Activated naive CD8-positive, alpha-beta T cell treated with anti-CD3 and anti-CD28 coated beads, Interleukin-2, amount 10 ng/mL, durations not matched to agents 7 days and 5 days (primary cell): ENCODE results near the gene STX12. TPM values are rescaled to one million over a fixed set of nuclear protein-coding genes. Genes with fewer than 3 reads are reported as not detected.
"Not testable (repeated sequence)": the region's sequence is repeated elsewhere in the genome, so short reads cannot be mapped to it uniquely, and the experiment has no call there.

Experiments
- ATAC-seq: fragments of 150-1000 bp; cut with Tn5 transposase; one replicate; pipeline ENCODE4 v1.10.0; 2021; ENCODE audit warnings: low read depth, moderate library complexity
- POLR2A ChIA-PET: fragments of 350-600 bp; sonication (Branson Sonifier 250); formaldehyde crosslinking; loops from one replicate; lab custom pipeline; 2021; ENCODE audit warnings: antibody characterized with exemption; lab: Charles Lee
- DNase-seq: peaks from one replicate; pipeline ENCODE4 v3.0.0; 2021
- H3K27ac Mint-ChIP-seq: one replicate; pipeline ENCODE4 v1.8.0; 2022; ENCODE audit warnings: mild to moderate bottlenecking, mixed read lengths
- H3K27me3 Mint-ChIP-seq: one replicate; pipeline ENCODE4 v1.8.0; 2022; ENCODE audit warnings: mild to moderate bottlenecking, moderate library complexity, mixed read lengths
- H3K36me3 Mint-ChIP-seq: one replicate; pipeline ENCODE4 v1.8.0; 2021; ENCODE audit warnings: mild to moderate bottlenecking, mixed read lengths
- H3K4me1 Mint-ChIP-seq: one replicate; pipeline ENCODE4 v1.8.0; 2021; ENCODE audit warnings: mixed read lengths
- H3K4me3 Mint-ChIP-seq: one replicate; pipeline ENCODE4 v1.8.0; 2022; ENCODE audit warnings: mild to moderate bottlenecking, moderate library complexity, mixed read lengths
- H3K9me3 Mint-ChIP-seq: one replicate; pipeline ENCODE4 v1.8.0; 2021; ENCODE audit warnings: mixed read lengths
- total RNA-seq, 2 experiments: library from RNA; stranded (reverse); gene quantifications; one replicate each; pipeline ENCODE4 v1.2.3, GENCODE V29; 2021

STX12 gene
- total RNA-seq, 2 experiments from 2014 or later, result 24.2 to 31.9 TPM

DNA sequence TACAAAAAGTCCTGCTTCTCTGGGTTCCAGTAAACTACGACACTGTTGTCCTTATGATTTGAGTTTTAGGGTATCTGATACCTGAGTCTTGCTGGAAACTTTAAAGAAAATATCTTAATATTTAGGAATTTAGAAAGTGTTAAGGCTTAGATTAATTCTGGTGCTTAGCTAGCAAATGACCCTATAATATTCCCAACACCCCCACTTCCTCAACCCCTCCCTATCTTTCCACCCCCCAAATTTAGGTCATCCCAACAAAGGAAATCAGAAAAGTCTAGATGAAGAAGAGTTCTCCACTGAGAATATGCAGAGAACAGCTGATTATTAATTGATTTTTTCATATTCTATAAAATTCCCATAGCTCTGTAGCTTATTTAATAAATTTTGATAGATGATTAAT, 11.7 kb downstream of the STX12 start:
- DNase-seq (no peak), ATAC-seq (no peak)
- Mint-ChIP-seq H3K9me3 (no peaks in the 10 kb centered on the region), H3K4me3 (no peak overlapping the region), H3K4me1 (peaks cover 8% of the 10 kb centered on the region), H3K27ac (no peak overlapping the region), H3K36me3 (peaks cover 9% of the 10 kb centered on the region), H3K27me3 (no peaks in the 10 kb centered on the region)
- POLR2A ChIA-PET, result no interaction called here

GRCh38 chr1:27785781-27786455, 12.9 kb downstream of the STX12 start:
- peaks cover 8% of the 10 kb centered on the region for H3K4me1 Mint-ChIP-seq
- ATAC-seq (no peak), DNase-seq (no peak)
- no peak overlapping the region for H3K27ac Mint-ChIP-seq
- no peaks in the 10 kb centered on the region for H3K9me3 Mint-ChIP-seq
- no peaks in the 10 kb centered on the region for H3K27me3 Mint-ChIP-seq
- POLR2A ChIA-PET, result interaction anchor here (0.6 kb wide), 1 partner anchor 501 kb away, joined by 6 read pairs; no protein-coding TSS in a partner anchor
- H3K36me3 Mint-ChIP-seq, result peaks cover 15% of the 10 kb centered on the region
- H3K4me3 Mint-ChIP-seq, result no peak overlapping the region

GRCh38 chr1:27787895-27788294, 14.9 kb downstream of the STX12 start:
- Mint-ChIP-seq H3K27me3 (no peaks in the 10 kb centered on the region), H3K4me1 (peaks cover 10% of the 10 kb centered on the region), H3K4me3 (no peak overlapping the region), H3K36me3 (peaks cover 13% of the 10 kb centered on the region), H3K9me3 (no peaks in the 10 kb centered on the region), H3K27ac (no peak overlapping the region)
- ATAC-seq (no peak), DNase-seq (no peak)
- POLR2A ChIA-PET, result no interaction called here

DNA sequence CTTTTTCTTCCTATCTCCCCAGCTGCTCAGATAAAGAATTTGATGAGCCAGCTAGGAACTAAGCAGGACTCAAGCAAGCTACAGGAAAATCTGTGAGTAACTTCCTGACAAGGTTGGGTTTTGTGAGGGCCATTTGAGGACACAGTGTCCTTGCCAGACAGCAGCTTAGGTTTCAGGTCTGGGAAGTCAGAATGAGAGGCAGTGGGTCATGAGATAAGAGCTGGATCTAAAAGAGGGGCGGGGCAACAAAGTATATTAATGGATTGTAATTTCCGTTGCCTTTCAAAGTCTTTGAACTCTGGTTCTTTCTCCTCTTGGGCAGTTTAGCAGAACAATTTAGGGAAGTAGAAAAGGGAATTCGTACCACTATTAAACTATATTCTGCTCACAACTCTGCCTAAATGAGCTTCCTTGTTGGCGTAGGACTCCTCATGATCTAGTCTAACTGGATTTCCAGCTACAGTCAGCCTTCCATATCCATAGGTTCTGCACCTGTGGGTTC, 16.6 kb downstream of the STX12 start:
- no peak overlapping the region for H3K27ac Mint-ChIP-seq
- H3K4me1 Mint-ChIP-seq, result peaks cover 9% of the 10 kb centered on the region
- H3K9me3 Mint-ChIP-seq, result no peaks in the 10 kb centered on the region
- H3K4me3 Mint-ChIP-seq, result no peak overlapping the region
- H3K27me3 Mint-ChIP-seq, result no peaks in the 10 kb centered on the region
- DNase-seq (no peak), ATAC-seq (no peak)
- POLR2A ChIA-PET, result interaction anchor here (0.5 to 1.4 kb wide), 3 partner anchors 13 to 1672 kb away, joined by 3 to 6 read pairs (median 4); no protein-coding TSS in a partner anchor
- H3K36me3 Mint-ChIP-seq, result peaks cover 13% of the 10 kb centered on the region

GRCh38 chr1:27790270-27790669, 17.3 kb downstream of the STX12 start:
- not testable (repeated sequence) for H3K4me1 Mint-ChIP-seq, H3K9me3 Mint-ChIP-seq, H3K27ac Mint-ChIP-seq, H3K27me3 Mint-ChIP-seq, ATAC-seq, H3K4me3 Mint-ChIP-seq, DNase-seq
- POLR2A ChIA-PET, result interaction anchor here (1.4 kb wide), 1 partner anchor 14 kb away, joined by 4 read pairs; no protein-coding TSS in a partner anchor
- H3K36me3 Mint-ChIP-seq, result peaks cover 15% of the 10 kb centered on the region

DNA sequence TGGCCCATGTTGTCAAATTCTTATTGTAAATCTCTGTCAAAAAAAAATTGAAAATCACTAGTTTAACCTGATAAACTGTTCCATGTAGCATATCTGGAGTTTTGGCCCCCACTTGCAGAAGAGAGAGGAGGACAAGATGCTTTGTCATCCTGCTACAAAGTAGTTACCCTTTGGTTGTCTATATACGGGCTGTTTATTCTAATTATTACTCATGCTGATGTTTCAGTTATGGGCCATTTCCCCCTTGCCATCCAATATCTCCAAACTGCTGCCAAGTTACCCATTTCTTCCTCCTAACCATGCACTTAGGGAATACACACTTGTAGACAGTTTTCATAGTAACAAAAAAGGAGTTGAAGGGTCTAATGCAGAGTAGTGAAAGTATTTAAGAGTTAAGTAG, 22.6 kb downstream of the STX12 start:
- ATAC-seq (no peak), DNase-seq (no peak)
- POLR2A ChIA-PET, result no interaction called here
- peaks cover 25% of the 10 kb centered on the region for H3K36me3 Mint-ChIP-seq
- H3K27ac Mint-ChIP-seq, result no peak overlapping the region
- H3K27me3 Mint-ChIP-seq, result no peaks in the 10 kb centered on the region
- H3K4me1 Mint-ChIP-seq, result peaks cover 3% of the 10 kb centered on the region
- no peaks in the 10 kb centered on the region for H3K9me3 Mint-ChIP-seq
- H3K4me3 Mint-ChIP-seq, result no peak overlapping the region

GRCh38 chr1:27804791-27805190, 31.8 kb downstream of the STX12 start:
- Mint-ChIP-seq H3K4me3 (no peak overlapping the region), H3K4me1 (no peaks in the 10 kb centered on the region), H3K9me3 (no peaks in the 10 kb centered on the region), H3K27me3 (no peaks in the 10 kb centered on the region), H3K36me3 (peaks cover 27% of the 10 kb centered on the region), H3K27ac (no peak overlapping the region)
- ATAC-seq (no peak), DNase-seq (no peak)
- POLR2A ChIA-PET, result no interaction called here

- no peak for DNase-seq
- H3K27me3 Mint-ChIP-seq, result no peaks in the 10 kb centered on the region
- POLR2A ChIA-PET, result no interaction called here
- no peak overlapping the region for H3K4me3 Mint-ChIP-seq
- ATAC-seq, result no peak
- no peaks in the 10 kb centered on the region for H3K4me1 Mint-ChIP-seq
- peaks cover 21% of the 10 kb centered on the region for H3K36me3 Mint-ChIP-seq
- H3K9me3 Mint-ChIP-seq, result no peaks in the 10 kb centered on the region
- H3K27ac Mint-ChIP-seq, result no peak overlapping the region
These were observed 33.7 kb downstream of the STX12 start for GRCh38 chr1:27806758-27807157.

DNA sequence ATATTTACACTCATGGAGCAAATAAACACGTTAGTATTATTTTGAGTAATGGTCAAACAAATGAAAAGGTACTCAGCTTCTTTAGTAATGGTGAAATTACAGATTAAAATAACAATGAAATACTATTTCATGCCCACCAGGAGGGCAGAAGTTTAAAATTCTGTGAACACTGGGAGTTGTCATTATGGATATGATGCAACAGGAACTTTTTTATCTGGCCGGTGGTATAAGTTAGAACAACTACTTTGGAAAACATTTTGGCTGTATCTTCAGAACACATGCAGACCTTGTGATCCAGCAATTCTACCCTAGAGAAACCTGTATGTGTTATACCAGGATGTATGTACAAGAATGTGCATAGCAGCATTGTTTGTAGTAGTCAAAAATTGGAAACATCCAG, 34.4 kb downstream of the STX12 start:
- H3K9me3 Mint-ChIP-seq, result no peaks in the 10 kb centered on the region
- H3K27ac Mint-ChIP-seq, result no peak overlapping the region
- DNase-seq, result no peak
- H3K27me3 Mint-ChIP-seq, result no peaks in the 10 kb centered on the region
- no peaks in the 10 kb centered on the region for H3K4me1 Mint-ChIP-seq
- POLR2A ChIA-PET, result interaction anchor here (0.6 kb wide), 1 partner anchor 842 kb away, joined by 4 read pairs; no protein-coding TSS in a partner anchor
- H3K36me3 Mint-ChIP-seq, result peaks cover 17% of the 10 kb centered on the region
- no peak overlapping the region for H3K4me3 Mint-ChIP-seq
- no peak for ATAC-seq

GRCh38 chr1:27808131-27808530, 35.1 kb downstream of the STX12 start:
- H3K4me1 Mint-ChIP-seq, H3K9me3 Mint-ChIP-seq, H3K27ac Mint-ChIP-seq, H3K27me3 Mint-ChIP-seq, POLR2A ChIA-PET, ATAC-seq, H3K4me3 Mint-ChIP-seq, DNase-seq: not testable (repeated sequence)
- H3K36me3 Mint-ChIP-seq, result peaks cover 17% of the 10 kb centered on the region

DNA sequence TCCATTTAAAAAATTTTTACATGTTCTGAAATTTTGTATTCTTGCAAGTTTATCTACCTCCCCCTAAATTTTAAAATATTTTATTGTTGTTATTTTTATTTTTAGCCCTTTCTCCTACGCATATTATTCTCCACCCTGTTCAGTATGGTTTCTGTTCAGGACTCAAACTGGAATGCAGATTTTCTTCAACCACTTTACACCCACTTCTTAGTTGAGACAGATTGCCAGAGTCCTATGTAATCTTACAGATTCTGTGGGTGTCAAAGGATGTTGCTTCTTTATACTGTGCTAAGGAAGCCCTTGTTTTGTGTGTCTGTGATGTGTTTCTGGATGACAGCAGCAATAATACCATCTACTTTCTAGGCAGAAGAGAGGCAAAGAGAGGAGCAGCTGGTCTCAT, 36.9 kb downstream of the STX12 start:
- Mint-ChIP-seq H3K4me3 (no peak overlapping the region), H3K4me1 (no peaks in the 10 kb centered on the region), H3K27ac (no peak overlapping the region), H3K27me3 (no peaks in the 10 kb centered on the region), H3K36me3 (peaks cover 12% of the 10 kb centered on the region), H3K9me3 (no peaks in the 10 kb centered on the region)
- POLR2A ChIA-PET, result no interaction called here
- DNase-seq (no peak), ATAC-seq (no peak)

DNA sequence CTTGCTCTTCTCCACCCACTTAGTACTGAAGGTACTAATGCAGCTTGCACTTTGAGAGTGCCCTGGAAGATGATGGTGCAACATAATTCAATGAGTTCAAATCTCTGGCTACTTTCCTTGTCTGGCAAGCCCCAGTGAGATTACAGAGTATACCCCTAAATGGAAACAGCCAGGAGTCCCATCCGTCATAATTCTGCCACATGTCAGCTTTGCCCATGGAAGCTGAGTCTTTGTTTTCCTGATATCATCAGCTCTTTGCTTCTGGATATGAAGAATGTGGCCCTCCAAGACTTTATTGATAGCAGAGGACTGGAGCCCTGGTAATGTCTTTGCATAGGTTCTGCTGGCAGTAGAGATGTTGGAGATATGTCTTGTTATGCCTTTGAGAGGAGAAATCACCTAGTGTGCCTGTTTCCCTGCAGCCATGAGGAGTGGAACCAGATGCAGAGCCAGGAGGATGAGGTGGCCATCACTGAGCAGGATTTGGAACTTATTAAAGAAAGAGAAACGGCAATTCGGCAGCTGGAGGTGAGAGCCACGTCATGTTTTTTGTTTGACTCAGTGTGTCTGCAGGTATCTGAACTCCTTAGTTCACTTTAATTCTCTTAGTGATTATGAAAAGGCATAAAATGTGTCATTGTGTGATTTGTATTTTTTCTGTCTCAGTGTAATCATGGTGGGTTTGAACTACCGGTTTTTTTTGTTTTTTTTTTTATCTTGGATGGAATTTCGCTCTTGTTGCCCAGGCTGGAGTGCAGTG, 38.9 kb downstream of the STX12 start:
- Mint-ChIP-seq H3K27ac (no peak overlapping the region), H3K27me3 (no peaks in the 10 kb centered on the region), H3K4me3 (no peak overlapping the region), H3K4me1 (no peaks in the 10 kb centered on the region), H3K36me3 (peaks cover 12% of the 10 kb centered on the region), H3K9me3 (no peaks in the 10 kb centered on the region)
- POLR2A ChIA-PET, result interaction anchor here (0.7 kb wide), 1 partner anchor 38 kb away, joined by 3 read pairs; no protein-coding TSS in a partner anchor
- no peak for ATAC-seq
- no peak for DNase-seq

GRCh38 chr1:27816921-27817630, 44.1 kb downstream of the STX12 start:
- no peak for ATAC-seq
- H3K27ac Mint-ChIP-seq, result no peak overlapping the region

More at GRCh38 chr1:27816921-27817630, 44.1 kb downstream of the STX12 start:
- POLR2A ChIA-PET, result no interaction called here
- no peaks in the 10 kb centered on the region for H3K4me1 Mint-ChIP-seq
- DNase-seq, result no peak
- no peaks in the 10 kb centered on the region for H3K27me3 Mint-ChIP-seq
- peaks cover 24% of the 10 kb centered on the region for H3K36me3 Mint-ChIP-seq
- H3K9me3 Mint-ChIP-seq, result no peaks in the 10 kb centered on the region
- H3K4me3 Mint-ChIP-seq, result no peak overlapping the region
